Cardiac muscle cell (in vitro differentiated cells and primary cell): Measurements from ENCODE around the gene ZSCAN10. TPM values are rescaled to one million over a fixed set of nuclear protein-coding genes. Genes with fewer than 3 reads are reported as not detected.
A peak's percentile ranks its signal among the peaks of the same experiment; 100 is the strongest.

Experiments used
- DNase-seq, 2 donors: peaks; one replicate each; pipeline versions ENCODE4 v3.0.0 to v3.0.0-alpha.2; 2010 to 2017; ENCODE audit warnings: low read depth in 1 of 2, low spot score in 1 of 2
- H3K27ac ChIP-seq: fragments of 200-600 bp; sonication (generic); 2 replicates; pipeline ENCODE4 v1.5.1; 2016
- H3K27me3 ChIP-seq: fragments of 200-600 bp; sonication (generic); 2 replicates; pipeline ENCODE4 v1.6.0; 2016; ENCODE audit warnings: control low read depth
- H3K36me3 ChIP-seq: fragments of 200-600 bp; sonication (generic); 2 replicates; pipeline ENCODE4 v1.5.1; 2016; ENCODE audit warnings: control low read depth
- H3K4me1 ChIP-seq: fragments of 200-600 bp; sonication (generic); 2 replicates; pipeline ENCODE4 v1.8.1; 2017; ENCODE audit warnings: low read depth, mild to moderate bottlenecking, mixed run types
- H3K4me3 ChIP-seq: fragments of 200-600 bp; sonication (generic); 2 replicates; pipeline ENCODE4 v1.5.1; 2016; ENCODE audit warnings: mild to moderate bottlenecking
- H3K9me3 ChIP-seq: fragments of 200-600 bp; sonication (generic); 2 replicates; pipeline ENCODE4 v1.5.1; 2017; ENCODE audit warnings: low read depth, mild to moderate bottlenecking, control low read depth
- polyA plus RNA-seq: library from polyadenylated mRNA; unstranded; fragments of >200 nt; fragmentation: Nextera tagmentation; extraction: Ambion mirVana; gene quantifications from 2 replicates; pipeline ENCODE4 v1.2.1, GENCODE V29; 2016
- total RNA-seq: library from RNA; depleted of rRNA; stranded (reverse); fragments of >200 nt; gene quantifications from 2 replicates; pipeline ENCODE4 v1.2.3, GENCODE V29; 2016
- TF ChIP-seq, protein P1 (sequence below): IDR thresholded peaks from 2 replicates; pipeline ENCODE4 v1.5.1; 2012; ENCODE audit warnings: low read depth, mild to moderate bottlenecking, low read length

Gene ZSCAN10
- total and polyA plus RNA-seq, 2 experiments from 2014 or later: 0.42 TPM; not detected in 1

DNA sequence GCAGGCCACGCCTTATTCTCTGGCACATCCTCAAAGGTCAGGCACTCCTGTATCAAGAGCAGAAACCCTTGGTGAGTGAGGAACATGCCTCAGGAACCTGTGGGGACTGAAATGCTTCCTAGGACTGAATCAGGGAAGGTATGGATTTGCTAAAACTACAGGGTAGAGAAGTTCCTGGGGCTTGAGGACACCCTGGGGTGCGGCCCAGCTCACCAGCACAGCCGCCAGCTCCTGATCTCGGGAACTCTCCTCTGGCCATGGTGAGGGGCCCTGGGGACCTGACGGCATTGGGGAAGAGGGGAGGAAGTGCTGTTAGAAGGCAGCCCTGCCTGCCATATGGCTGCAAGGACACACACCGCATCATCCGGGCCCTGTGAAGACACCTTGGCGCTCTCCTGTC, 7.5 kb downstream of the ZSCAN10 start:
- Histone ChIP-seq H3K27ac (no peak overlapping the region), H3K27me3 (no peaks in the 10 kb centered on the region), H3K9me3 (no peaks in the 10 kb centered on the region), H3K4me1 (no peaks in the 10 kb centered on the region), H3K36me3 (no peaks in the 10 kb centered on the region), H3K4me3 (no peak overlapping the region)
- TF ChIP-seq, protein P1, sequence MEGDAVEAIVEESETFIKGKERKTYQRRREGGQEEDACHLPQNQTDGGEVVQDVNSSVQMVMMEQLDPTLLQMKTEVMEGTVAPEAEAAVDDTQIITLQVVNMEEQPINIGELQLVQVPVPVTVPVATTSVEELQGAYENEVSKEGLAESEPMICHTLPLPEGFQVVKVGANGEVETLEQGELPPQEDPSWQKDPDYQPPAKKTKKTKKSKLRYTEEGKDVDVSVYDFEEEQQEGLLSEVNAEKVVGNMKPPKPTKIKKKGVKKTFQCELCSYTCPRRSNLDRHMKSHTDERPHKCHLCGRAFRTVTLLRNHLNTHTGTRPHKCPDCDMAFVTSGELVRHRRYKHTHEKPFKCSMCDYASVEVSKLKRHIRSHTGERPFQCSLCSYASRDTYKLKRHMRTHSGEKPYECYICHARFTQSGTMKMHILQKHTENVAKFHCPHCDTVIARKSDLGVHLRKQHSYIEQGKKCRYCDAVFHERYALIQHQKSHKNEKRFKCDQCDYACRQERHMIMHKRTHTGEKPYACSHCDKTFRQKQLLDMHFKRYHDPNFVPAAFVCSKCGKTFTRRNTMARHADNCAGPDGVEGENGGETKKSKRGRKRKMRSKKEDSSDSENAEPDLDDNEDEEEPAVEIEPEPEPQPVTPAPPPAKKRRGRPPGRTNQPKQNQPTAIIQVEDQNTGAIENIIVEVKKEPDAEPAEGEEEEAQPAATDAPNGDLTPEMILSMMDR: no peak
- no peak for DNase-seq

GRCh38 chr16:3089717-3090592, 9.1 kb downstream of the ZSCAN10 start:
- TF ChIP-seq, protein P1: no peak
- Histone ChIP-seq H3K4me3 (no peak overlapping the region), H3K27ac (no peak overlapping the region), H3K36me3 (no peaks in the 10 kb centered on the region), H3K4me1 (no peaks in the 10 kb centered on the region), H3K27me3 (no peaks in the 10 kb centered on the region), H3K9me3 (no peaks in the 10 kb centered on the region)
- DNase-seq: no peak

- no peaks in the 10 kb centered on the region for H3K36me3 ChIP-seq
- H3K4me3 ChIP-seq: no peak overlapping the region
- H3K4me1 ChIP-seq: no peaks in the 10 kb centered on the region
- no peak for DNase-seq
- no peaks in the 10 kb centered on the region for H3K9me3 ChIP-seq
- no peak overlapping the region for H3K27ac ChIP-seq
- TF ChIP-seq, protein P1: no peak
- no peaks in the 10 kb centered on the region for H3K27me3 ChIP-seq
Observed at GRCh38 chr16:3088925-3089716, 10.0 kb downstream of the ZSCAN10 start.

- no peaks in the 10 kb centered on the region for H3K27me3 ChIP-seq
- DNase-seq: no peak
- TF ChIP-seq, protein P1: no peak
- H3K36me3 ChIP-seq: no peaks in the 10 kb centered on the region
- no peak overlapping the region for H3K4me3 ChIP-seq
- no peaks in the 10 kb centered on the region for H3K4me1 ChIP-seq
- no peaks in the 10 kb centered on the region for H3K9me3 ChIP-seq
- H3K27ac ChIP-seq: no peak overlapping the region
Observed at GRCh38 chr16:3088450-3088849, 10.6 kb downstream of the ZSCAN10 start.

- H3K4me1 ChIP-seq: no peaks in the 10 kb centered on the region
- no peak overlapping the region for H3K4me3 ChIP-seq
- H3K27ac ChIP-seq: no peak overlapping the region
- peak; percentile 24 to 29 for DNase-seq
- TF ChIP-seq, protein P1: peak; percentile 46
- no peaks in the 10 kb centered on the region for H3K27me3 ChIP-seq
- H3K36me3 ChIP-seq: no peaks in the 10 kb centered on the region
- H3K9me3 ChIP-seq: no peaks in the 10 kb centered on the region
Observed at GRCh38 chr16:3087243-3088235, 11.6 kb downstream of the ZSCAN10 start.
